ENCODE measurements around the gene VPS13D.

The VPS13D gene

GRCh38 chr1:12412439-12412838 is 182.6 kb downstream of the VPS13D start:
- no peak for TF ChIP-seq CTCF (IDR thresholded peaks at IDR 0.05; ENCODE audit: poor library complexity, severe bottlenecking)
- Histone ChIP-seq H3K4me3 (ENCODE audit: severe bottlenecking) (no peak overlapping the region), H3K9me3 (ENCODE audit: severe bottlenecking) (no peaks in the 10 kb centered on the region), H3K4me1 (ENCODE audit: insufficient read depth, poor library complexity, severe bottlenecking) (no peaks in the 10 kb centered on the region), H3K27me3 (ENCODE audit: insufficient read depth, poor library complexity, severe bottlenecking) (no peaks in the 10 kb centered on the region), H3K36me3 (ENCODE audit: low read depth) (peaks cover 38% of the 10 kb centered on the region), H3K27ac (ENCODE audit: poor library complexity, severe bottlenecking) (no peak overlapping the region)
- ATAC-seq (ENCODE audit: low read depth) = no peak
- no peak for DNase-seq (ENCODE audit: low spot score)

- H3K4me3 ChIP-seq (ENCODE audit: severe bottlenecking) = no peak overlapping the region
- ATAC-seq (ENCODE audit: low read depth) = no peak
- no peak for TF ChIP-seq CTCF (IDR thresholded peaks at IDR 0.05; ENCODE audit: poor library complexity, severe bottlenecking)
- DNase-seq (ENCODE audit: low spot score) = no peak
- H3K4me1 ChIP-seq (ENCODE audit: insufficient read depth, poor library complexity, severe bottlenecking) = no peaks in the 10 kb centered on the region
- peaks cover 41% of the 10 kb centered on the region for H3K36me3 ChIP-seq (ENCODE audit: low read depth)
- H3K27me3 ChIP-seq (ENCODE audit: insufficient read depth, poor library complexity, severe bottlenecking) = no peaks in the 10 kb centered on the region
- no peaks in the 10 kb centered on the region for H3K9me3 ChIP-seq (ENCODE audit: severe bottlenecking)
- no peak overlapping the region for H3K27ac ChIP-seq (ENCODE audit: poor library complexity, severe bottlenecking)
Measured at GRCh38 chr1:12413664-12414410, 184.0 kb downstream of the VPS13D start.

- Histone ChIP-seq H3K36me3 (ENCODE audit: low read depth) (peaks cover 34% of the 10 kb centered on the region), H3K27me3 (ENCODE audit: insufficient read depth, poor library complexity, severe bottlenecking) (no peaks in the 10 kb centered on the region), H3K9me3 (ENCODE audit: severe bottlenecking) (no peaks in the 10 kb centered on the region), H3K4me1 (ENCODE audit: insufficient read depth, poor library complexity, severe bottlenecking) (no peaks in the 10 kb centered on the region), H3K27ac (ENCODE audit: poor library complexity, severe bottlenecking) (no peak overlapping the region), H3K4me3 (ENCODE audit: severe bottlenecking) (no peak overlapping the region)
- DNase-seq (ENCODE audit: low spot score) = no peak
- no peak for ATAC-seq (ENCODE audit: low read depth)
- TF ChIP-seq CTCF (IDR thresholded peaks at IDR 0.05; ENCODE audit: poor library complexity, severe bottlenecking) = no peak
Measured at GRCh38 chr1:12414444-12415018, 184.7 kb downstream of the VPS13D start.

GRCh38 chr1:12415038-12415466 is 185.2 kb downstream of the VPS13D start:
- H3K4me3 ChIP-seq (ENCODE audit: severe bottlenecking) = no peak overlapping the region

More at GRCh38 chr1:12415038-12415466, 185.2 kb downstream of the VPS13D start:
- DNase-seq (ENCODE audit: low spot score) = no peak
- peaks cover 31% of the 10 kb centered on the region for H3K36me3 ChIP-seq (ENCODE audit: low read depth)
- TF ChIP-seq CTCF (IDR thresholded peaks at IDR 0.05; ENCODE audit: poor library complexity, severe bottlenecking) = no peak
- ATAC-seq (ENCODE audit: low read depth) = no peak
- H3K27ac ChIP-seq (ENCODE audit: poor library complexity, severe bottlenecking) = no peak overlapping the region
- H3K4me1 ChIP-seq (ENCODE audit: insufficient read depth, poor library complexity, severe bottlenecking) = no peaks in the 10 kb centered on the region
- no peaks in the 10 kb centered on the region for H3K9me3 ChIP-seq (ENCODE audit: severe bottlenecking)
- no peaks in the 10 kb centered on the region for H3K27me3 ChIP-seq (ENCODE audit: insufficient read depth, poor library complexity, severe bottlenecking)
